SK-N-SH (cell line): Measurements from ENCODE around the gene COL8A2. TPM values are rescaled to one million over a fixed set of nuclear protein-coding genes. Genes with fewer than 3 reads are reported as not detected.

Experiments
- CTCF ChIA-PET: fragments of 300-600, 350-600 bp; formaldehyde crosslinking; extraction: SDS; loops from one replicate; lab custom pipeline; 2021; lab: Yijun Ruan, JAX
- POLR2A ChIA-PET: fragments of 350-600 bp; sonication (Branson Sonifier 250); formaldehyde crosslinking; extraction: SDS; loops from one replicate; lab custom pipeline; 2020; ENCODE audit warnings: antibody characterized with exemption, inconsistent platforms; lab: Yijun Ruan, JAX
- DNase-seq: peaks from one replicate; pipeline ENCODE4 v3.0.0; 2012
- H2AFZ ChIP-seq: fragments of 200-600 bp; sonication (generic); 2 replicates; pipeline ENCODE4 v1.8.1; 2016; ENCODE audit warnings: antibody characterized with exemption, mild to moderate bottlenecking, low read depth
- H3F3A ChIP-seq: fragments of 200-600 bp; sonication (generic); replicated peaks from 2 replicates; pipeline ENCODE3; 2016; ENCODE audit warnings: antibody characterized with exemption, mild to moderate bottlenecking; ENCODE audit not compliant: insufficient read depth
- H3K27ac ChIP-seq, 2 experiments: fragments of 200-500 bp in 1 of 2; fragments of 200-600 bp in 1 of 2; sonication (Bioruptor generic) in 1 of 2; sonication (generic), shearing (Covaris generic) in 1 of 2; 2 replicates each; pipeline versions ENCODE4 v1.5.1 to v1.6.1; 2014 to 2016; ENCODE audit warnings: low read depth in 2 of 2, inconsistent platforms in 1 of 2, low read length in 1 of 2, mild to moderate bottlenecking in 1 of 2, mixed read lengths in 1 of 2
- H3K27me3 ChIP-seq: fragments of 200-600 bp; sonication (generic), shearing (Covaris generic); 2 replicates; pipeline ENCODE4 v1.6.1; 2016; ENCODE audit warnings: mixed run types; ENCODE audit not compliant: insufficient read depth
- H3K36me3 ChIP-seq, 2 experiments: fragments of 200-500 bp in 1 of 2; fragments of 200-600 bp in 1 of 2; sonication (Bioruptor generic) in 1 of 2; sonication (generic) in 1 of 2; replicated peaks in 1 of 2; 2 replicates each; pipeline versions ENCODE3 to v1.5.1; 2014 to 2016; ENCODE audit warnings: low read length in 1 of 2, mild to moderate bottlenecking in 1 of 2; ENCODE audit not compliant: insufficient read depth in 2 of 2, control insufficient read depth in 1 of 2
- H3K4me1 ChIP-seq, 2 experiments: fragments of 200-500 bp in 1 of 2; fragments of 200-600 bp in 1 of 2; sonication (Bioruptor generic) in 1 of 2; sonication (generic), shearing (Covaris generic) in 1 of 2; 2 replicates each; pipeline versions ENCODE4 v1.5.1 to v1.6.1; 2014 to 2016; ENCODE audit warnings: low read depth in 1 of 2, low read length in 1 of 2, mixed run types in 1 of 2; ENCODE audit not compliant: insufficient read depth in 2 of 2, control insufficient read depth in 1 of 2
- H3K4me2 ChIP-seq: fragments of 200-600 bp; sonication (generic), shearing (Covaris generic); 2 replicates; pipeline ENCODE4 v1.6.1; 2017; ENCODE audit warnings: mixed run types
- H3K4me3 ChIP-seq, 2 experiments: fragments of 200-500 bp in 1 of 2; fragments of 200-600 bp in 1 of 2; sonication (Bioruptor generic) in 1 of 2; sonication (generic), shearing (Covaris generic) in 1 of 2; 2 replicates each; pipeline versions ENCODE4 v1.5.1 to v1.8.1; 2014 to 2016; ENCODE audit warnings: low read depth in 2 of 2, inconsistent platforms in 1 of 2, low read length in 1 of 2, mild to moderate bottlenecking in 1 of 2, mixed read lengths in 1 of 2, moderate library complexity in 1 of 2
- H3K79me2 ChIP-seq: fragments of 200-600 bp; sonication (generic); 2 replicates; pipeline ENCODE4 v1.8.1; 2017; ENCODE audit warnings: mild to moderate bottlenecking; ENCODE audit not compliant: insufficient read depth
- H3K9ac ChIP-seq: fragments of 200-600 bp; sonication (generic); 2 replicates; pipeline ENCODE4 v1.6.1; 2017; ENCODE audit warnings: mixed run types
- H3K9me2 ChIP-seq: fragments of 200-600 bp; sonication (generic); 2 replicates; pipeline ENCODE4 v1.6.1; 2017; ENCODE audit warnings: mixed run types
- H3K9me3 ChIP-seq: fragments of 200-600 bp; sonication (generic); 2 replicates; pipeline ENCODE4 v1.6.1; 2017; ENCODE audit warnings: mixed run types, mild to moderate bottlenecking, moderate library complexity
- H4K20me1 ChIP-seq: fragments of 200-600 bp; sonication (generic); 2 replicates; pipeline ENCODE4 v1.6.1; 2017; ENCODE audit warnings: mild to moderate bottlenecking, mixed run types; ENCODE audit not compliant: insufficient read depth
- CHD2 ChIP-seq: fragments of 150-350 bp; IDR thresholded peaks from 2 replicates; pipeline ENCODE4 v1.6.1; 2018; ENCODE audit warnings: low read length; ENCODE audit not compliant: partially characterized antibody
- FOXJ3 ChIP-seq: sonication (generic); formaldehyde crosslinking; IDR thresholded peaks from 2 replicates; pipeline ENCODE4 v1.5.1; 2020; ENCODE audit warnings: mild to moderate bottlenecking, missing genetic modification reagents
- GABPA ChIP-seq: IDR thresholded peaks from 2 replicates; pipeline ENCODE4 v1.4.0; 2012; ENCODE audit warnings: low read depth, mild to moderate bottlenecking
- GATA2 ChIP-seq: sonication (generic); formaldehyde crosslinking; IDR thresholded peaks from 2 replicates; pipeline ENCODE4 v1.5.0; 2020; ENCODE audit warnings: mild to moderate bottlenecking, missing genetic modification reagents
- JUND ChIP-seq: IDR thresholded peaks from 2 replicates; pipeline ENCODE4 v1.4.0; 2012
- MEF2A ChIP-seq: IDR thresholded peaks from 2 replicates; pipeline ENCODE4 v1.4.0; 2012; ENCODE audit warnings: low read depth, borderline replicate concordance
- NFIC ChIP-seq: IDR thresholded peaks from 2 replicates; pipeline ENCODE4 v1.4.0; 2012; ENCODE audit warnings: borderline replicate concordance
- RCOR1 ChIP-seq: fragments of 150-350 bp; IDR thresholded peaks from 2 replicates; pipeline ENCODE4 v1.6.1; 2017; ENCODE audit warnings: antibody characterized with exemption, low read length
- RFX5 ChIP-seq: IDR thresholded peaks from 2 replicates; pipeline ENCODE4 v1.6.1; 2012; ENCODE audit warnings: mild to moderate bottlenecking, improper control_type of control experiment, low read length
- SIN3A ChIP-seq: IDR thresholded peaks from 2 replicates; pipeline ENCODE4 v1.6.1; 2012; ENCODE audit warnings: low read depth, mild to moderate bottlenecking, low read length, moderate library complexity, borderline replicate concordance
- SMC3 ChIP-seq: IDR thresholded peaks from 2 replicates; pipeline ENCODE4 v1.6.1; 2012; ENCODE audit warnings: low read depth, low read length, improper control_type of control experiment
- TEAD4 ChIP-seq: IDR thresholded peaks from 2 replicates; pipeline ENCODE4 v1.4.0; 2012; ENCODE audit warnings: mild to moderate bottlenecking, borderline replicate concordance; ENCODE audit not compliant: insufficient read depth
- WGBS: methylation state at CpG from one replicate; pipeline ENCODE4 v1.1.6; 2017; ENCODE audit warnings: low lambda C conversion rate; 5-methylcytosine and 5-hydroxymethylcytosine counted together
- polyA plus RNA-seq, 3 experiments: library from polyadenylated mRNA; depleted of rRNA; stranded (reverse); fragments of >200 nt; gene quantifications; 2 replicates each; pipeline ENCODE4 v1.2.3, GENCODE V29; 2012
- TF ChIP-seq, protein P1 (sequence below): fragments of 200-600 bp; sonication (generic); IDR thresholded peaks from 2 replicates; pipeline ENCODE4 v1.6.1; 2017; ENCODE audit warnings: antibody characterized with exemption, mild to moderate bottlenecking, moderate library complexity
- TF ChIP-seq, protein P2 (sequence below): IDR thresholded peaks from 2 replicates; pipeline ENCODE4 v1.6.1; 2012; ENCODE audit warnings: mild to moderate bottlenecking, low read depth, low read length, moderate library complexity
- TF ChIP-seq, protein P3 (sequence below): IDR thresholded peaks from 2 replicates; pipeline ENCODE4; 2012

Gene COL8A2
- polyA plus RNA-seq, 1 of the 3 experiments (the other 2 are of a cell fraction): 3.1 TPM

DNA sequence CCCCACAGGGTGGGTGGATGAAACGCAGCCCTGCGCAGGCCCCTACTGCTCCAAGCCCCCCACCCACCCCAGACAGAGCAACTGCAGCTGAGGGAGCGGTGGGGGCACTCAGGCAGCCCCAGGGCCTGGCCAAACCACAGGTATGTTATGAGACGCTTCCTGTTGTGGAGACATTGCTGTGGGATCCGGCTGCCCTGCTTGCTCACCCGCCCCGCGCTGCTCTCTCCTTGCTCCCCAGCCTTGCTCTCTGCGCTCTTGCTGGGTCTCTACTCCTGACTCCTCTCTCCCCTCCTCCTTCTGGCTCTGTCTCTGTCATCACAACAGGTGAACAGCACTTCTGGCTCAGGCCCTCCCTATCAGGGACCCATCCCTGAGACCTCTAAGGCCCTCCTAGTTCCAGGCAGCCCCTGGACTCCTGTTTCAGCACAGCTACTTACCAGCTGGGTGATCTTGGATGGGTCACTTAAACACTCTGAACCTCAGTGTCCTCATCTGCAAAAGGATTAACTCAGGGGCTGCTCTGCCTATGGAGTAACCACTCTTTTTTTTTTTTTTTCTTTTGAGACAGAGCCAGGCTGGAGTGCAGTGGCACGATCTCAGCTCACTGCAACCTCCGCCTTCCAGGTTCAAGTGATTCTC, 15.9 kb downstream of the COL8A2 start:
- peak overlapping the region; percentile 25; the same call in 1 of the 2 replicates for H3K9ac ChIP-seq
- no peak overlapping the region for H3K4me3 ChIP-seq
- no peak for DNase-seq
- 47% methylated on average over 8 of the region's 11 CpGs for WGBS
- peaks cover 2% of the 10 kb centered on the region for H3F3A ChIP-seq
- H3K27me3 ChIP-seq: no peaks in the 10 kb centered on the region
- no peaks in the 10 kb centered on the region for H3K9me3 ChIP-seq
- no peaks in the 10 kb centered on the region for H3K9me2 ChIP-seq
- TF ChIP-seq, protein P1, sequence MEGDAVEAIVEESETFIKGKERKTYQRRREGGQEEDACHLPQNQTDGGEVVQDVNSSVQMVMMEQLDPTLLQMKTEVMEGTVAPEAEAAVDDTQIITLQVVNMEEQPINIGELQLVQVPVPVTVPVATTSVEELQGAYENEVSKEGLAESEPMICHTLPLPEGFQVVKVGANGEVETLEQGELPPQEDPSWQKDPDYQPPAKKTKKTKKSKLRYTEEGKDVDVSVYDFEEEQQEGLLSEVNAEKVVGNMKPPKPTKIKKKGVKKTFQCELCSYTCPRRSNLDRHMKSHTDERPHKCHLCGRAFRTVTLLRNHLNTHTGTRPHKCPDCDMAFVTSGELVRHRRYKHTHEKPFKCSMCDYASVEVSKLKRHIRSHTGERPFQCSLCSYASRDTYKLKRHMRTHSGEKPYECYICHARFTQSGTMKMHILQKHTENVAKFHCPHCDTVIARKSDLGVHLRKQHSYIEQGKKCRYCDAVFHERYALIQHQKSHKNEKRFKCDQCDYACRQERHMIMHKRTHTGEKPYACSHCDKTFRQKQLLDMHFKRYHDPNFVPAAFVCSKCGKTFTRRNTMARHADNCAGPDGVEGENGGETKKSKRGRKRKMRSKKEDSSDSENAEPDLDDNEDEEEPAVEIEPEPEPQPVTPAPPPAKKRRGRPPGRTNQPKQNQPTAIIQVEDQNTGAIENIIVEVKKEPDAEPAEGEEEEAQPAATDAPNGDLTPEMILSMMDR: no peak
- no peak for TF ChIP-seq RFX5
- no peak for TF ChIP-seq GATA2 (CRISPR knock-in tag)
- no peak for TF ChIP-seq CHD2
- TF ChIP-seq TEAD4: no peak
- TF ChIP-seq MEF2A: no peak
- TF ChIP-seq, protein P2, sequence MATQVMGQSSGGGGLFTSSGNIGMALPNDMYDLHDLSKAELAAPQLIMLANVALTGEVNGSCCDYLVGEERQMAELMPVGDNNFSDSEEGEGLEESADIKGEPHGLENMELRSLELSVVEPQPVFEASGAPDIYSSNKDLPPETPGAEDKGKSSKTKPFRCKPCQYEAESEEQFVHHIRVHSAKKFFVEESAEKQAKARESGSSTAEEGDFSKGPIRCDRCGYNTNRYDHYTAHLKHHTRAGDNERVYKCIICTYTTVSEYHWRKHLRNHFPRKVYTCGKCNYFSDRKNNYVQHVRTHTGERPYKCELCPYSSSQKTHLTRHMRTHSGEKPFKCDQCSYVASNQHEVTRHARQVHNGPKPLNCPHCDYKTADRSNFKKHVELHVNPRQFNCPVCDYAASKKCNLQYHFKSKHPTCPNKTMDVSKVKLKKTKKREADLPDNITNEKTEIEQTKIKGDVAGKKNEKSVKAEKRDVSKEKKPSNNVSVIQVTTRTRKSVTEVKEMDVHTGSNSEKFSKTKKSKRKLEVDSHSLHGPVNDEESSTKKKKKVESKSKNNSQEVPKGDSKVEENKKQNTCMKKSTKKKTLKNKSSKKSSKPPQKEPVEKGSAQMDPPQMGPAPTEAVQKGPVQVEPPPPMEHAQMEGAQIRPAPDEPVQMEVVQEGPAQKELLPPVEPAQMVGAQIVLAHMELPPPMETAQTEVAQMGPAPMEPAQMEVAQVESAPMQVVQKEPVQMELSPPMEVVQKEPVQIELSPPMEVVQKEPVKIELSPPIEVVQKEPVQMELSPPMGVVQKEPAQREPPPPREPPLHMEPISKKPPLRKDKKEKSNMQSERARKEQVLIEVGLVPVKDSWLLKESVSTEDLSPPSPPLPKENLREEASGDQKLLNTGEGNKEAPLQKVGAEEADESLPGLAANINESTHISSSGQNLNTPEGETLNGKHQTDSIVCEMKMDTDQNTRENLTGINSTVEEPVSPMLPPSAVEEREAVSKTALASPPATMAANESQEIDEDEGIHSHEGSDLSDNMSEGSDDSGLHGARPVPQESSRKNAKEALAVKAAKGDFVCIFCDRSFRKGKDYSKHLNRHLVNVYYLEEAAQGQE: no peak
- no peak for TF ChIP-seq JUND
- TF ChIP-seq, protein P3, sequence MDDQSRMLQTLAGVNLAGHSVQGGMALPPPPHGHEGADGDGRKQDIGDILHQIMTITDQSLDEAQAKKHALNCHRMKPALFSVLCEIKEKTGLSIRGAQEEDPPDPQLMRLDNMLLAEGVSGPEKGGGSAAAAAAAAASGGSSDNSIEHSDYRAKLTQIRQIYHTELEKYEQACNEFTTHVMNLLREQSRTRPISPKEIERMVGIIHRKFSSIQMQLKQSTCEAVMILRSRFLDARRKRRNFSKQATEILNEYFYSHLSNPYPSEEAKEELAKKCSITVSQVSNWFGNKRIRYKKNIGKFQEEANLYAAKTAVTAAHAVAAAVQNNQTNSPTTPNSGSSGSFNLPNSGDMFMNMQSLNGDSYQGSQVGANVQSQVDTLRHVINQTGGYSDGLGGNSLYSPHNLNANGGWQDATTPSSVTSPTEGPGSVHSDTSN: no peak
- TF ChIP-seq NFIC: no peak; the same call in 1 of the 2 replicates
- no peak for TF ChIP-seq GABPA
- no peak for TF ChIP-seq RCOR1
- TF ChIP-seq SIN3A: no peak
- TF ChIP-seq FOXJ3 (CRISPR knock-in tag): no peak
- TF ChIP-seq SMC3: no peak
- ChIA-PET POLR2A (no interaction called here), CTCF (interaction anchor here (1.7 to 32.6 kb wide), 3 partner anchors 9 to 40 kb away, joined by 4 to 700 read pairs (median 11); partner anchors contain the start of gene TRAPPC3)
- H3K36me3 ChIP-seq: no peaks in the 10 kb centered on the region
- no peaks in the 10 kb centered on the region for H3K79me2 ChIP-seq
- H4K20me1 ChIP-seq: no peaks in the 10 kb centered on the region
- H3K27ac ChIP-seq: peak overlapping the region in 1 of 2 experiments; percentile 55; a peak in 2 of 4 replicates
- H3K4me1 ChIP-seq: peaks cover 6 to 13% of the 10 kb centered on the region in 2 experiments; a peak in 3 of 4 replicates
- peak overlapping the region; percentile 85 for H2AFZ ChIP-seq
- peak overlapping the region; percentile 43; the same call in 1 of the 2 replicates for H3K4me2 ChIP-seq
